A673 (cell line): ENCODE results near the gene EDEM2.

Source experiments
- EZH2 ChIP-seq: fragments of 200-600 bp; sonication (generic); IDR thresholded peaks from 2 replicates; pipeline ENCODE4 v1.6.1; 2017; ENCODE audit warnings: borderline replicate concordance, low read depth, mild to moderate bottlenecking, mixed read lengths, antibody characterized with exemption, low read length; ENCODE audit not compliant: poor library complexity, severe bottlenecking
- TF ChIP-seq, protein P1 (sequence below): fragments of 300-800, 200-600 bp; sonication (generic); conservative IDR thresholded peaks from 2 replicates; pipeline ENCODE4 v1.5.1; 2017; ENCODE audit warnings: low read depth, mild to moderate bottlenecking, antibody characterized with exemption, low read length, moderate library complexity, mixed read lengths

DNA sequence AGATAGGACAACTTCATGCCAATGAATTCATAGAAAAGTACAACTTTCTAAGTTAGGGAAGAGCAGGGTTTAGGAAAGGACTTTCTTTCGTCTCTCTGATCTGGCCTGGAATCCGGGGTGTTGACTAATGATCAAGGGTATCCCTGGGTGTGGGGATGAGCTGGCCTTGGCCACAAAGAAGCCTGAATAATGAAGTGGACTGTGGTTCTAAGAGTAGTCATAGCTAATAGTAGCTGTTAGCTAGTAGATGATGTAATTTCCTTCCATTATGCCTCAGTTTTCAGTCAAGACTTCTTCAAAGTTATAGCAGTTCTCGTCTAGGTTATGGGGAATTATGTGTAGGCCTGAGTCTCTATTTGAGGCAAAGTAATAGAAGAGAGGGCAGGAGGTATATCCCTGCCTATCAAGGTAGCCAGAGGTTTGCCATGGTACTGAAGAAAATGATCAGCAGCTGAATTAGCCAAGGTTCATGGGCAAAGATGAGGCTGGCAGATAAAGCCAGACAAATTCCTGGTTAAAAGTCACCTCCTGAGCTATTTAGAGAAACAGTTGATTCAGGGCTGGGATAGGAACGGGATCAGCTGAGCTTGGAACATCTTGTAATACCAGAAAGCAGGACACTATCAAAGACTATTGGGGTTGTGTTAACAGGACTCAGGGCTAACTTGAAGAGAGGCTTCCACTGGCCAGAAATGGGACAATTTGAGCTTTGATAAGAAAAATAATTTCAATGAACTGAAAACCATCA lies 35.8 kb downstream of the EDEM2 start:
- TF ChIP-seq, protein P1, sequence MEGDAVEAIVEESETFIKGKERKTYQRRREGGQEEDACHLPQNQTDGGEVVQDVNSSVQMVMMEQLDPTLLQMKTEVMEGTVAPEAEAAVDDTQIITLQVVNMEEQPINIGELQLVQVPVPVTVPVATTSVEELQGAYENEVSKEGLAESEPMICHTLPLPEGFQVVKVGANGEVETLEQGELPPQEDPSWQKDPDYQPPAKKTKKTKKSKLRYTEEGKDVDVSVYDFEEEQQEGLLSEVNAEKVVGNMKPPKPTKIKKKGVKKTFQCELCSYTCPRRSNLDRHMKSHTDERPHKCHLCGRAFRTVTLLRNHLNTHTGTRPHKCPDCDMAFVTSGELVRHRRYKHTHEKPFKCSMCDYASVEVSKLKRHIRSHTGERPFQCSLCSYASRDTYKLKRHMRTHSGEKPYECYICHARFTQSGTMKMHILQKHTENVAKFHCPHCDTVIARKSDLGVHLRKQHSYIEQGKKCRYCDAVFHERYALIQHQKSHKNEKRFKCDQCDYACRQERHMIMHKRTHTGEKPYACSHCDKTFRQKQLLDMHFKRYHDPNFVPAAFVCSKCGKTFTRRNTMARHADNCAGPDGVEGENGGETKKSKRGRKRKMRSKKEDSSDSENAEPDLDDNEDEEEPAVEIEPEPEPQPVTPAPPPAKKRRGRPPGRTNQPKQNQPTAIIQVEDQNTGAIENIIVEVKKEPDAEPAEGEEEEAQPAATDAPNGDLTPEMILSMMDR: no peak
- TF ChIP-seq EZH2: no peak
